Stimulated activated CD8-positive, alpha-beta memory T cell treated with anti-CD3 and anti-CD28 coated beads, Interleukin-12 subunit alpha, Interleukin-12 subunit beta, amount 100 ng/mL, for 24 hours (primary cell): ENCODE data around the gene UBE2E2.

Experiments used
- DNase-seq: peaks from one replicate; pipeline ENCODE4 v3.0.0-alpha.2; 2020; ENCODE audit errors: extremely low read depth

The UBE2E2 gene

GRCh38 chr3:23537101-23537551 lies 334.0 kb downstream of the UBE2E2 start:
- DNase-seq, result no peak

DNA sequence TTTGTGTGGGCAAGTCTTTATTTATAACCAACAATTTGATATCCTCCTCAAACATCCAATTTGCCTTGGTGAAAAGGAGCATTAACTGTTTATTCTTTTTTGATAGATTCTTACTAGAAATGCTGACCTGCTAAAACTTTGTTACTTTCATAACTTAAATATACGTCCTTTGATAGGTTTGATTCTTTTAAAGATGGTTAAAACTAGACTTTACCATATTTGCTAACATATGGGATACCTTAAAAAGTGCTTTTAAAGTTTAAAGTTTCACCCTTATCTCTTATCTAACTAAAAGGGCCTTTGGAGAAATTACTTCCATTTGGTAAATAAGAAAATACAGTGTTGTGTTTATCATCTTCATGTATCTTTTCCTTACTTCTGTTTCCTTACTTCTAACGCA lies 336.1 kb downstream of the UBE2E2 start:
- DNase-seq, result no peak

- DNase-seq, result no peak
These were observed 337.5 kb downstream of the UBE2E2 start for GRCh38 chr3:23540600-23540999.

DNA sequence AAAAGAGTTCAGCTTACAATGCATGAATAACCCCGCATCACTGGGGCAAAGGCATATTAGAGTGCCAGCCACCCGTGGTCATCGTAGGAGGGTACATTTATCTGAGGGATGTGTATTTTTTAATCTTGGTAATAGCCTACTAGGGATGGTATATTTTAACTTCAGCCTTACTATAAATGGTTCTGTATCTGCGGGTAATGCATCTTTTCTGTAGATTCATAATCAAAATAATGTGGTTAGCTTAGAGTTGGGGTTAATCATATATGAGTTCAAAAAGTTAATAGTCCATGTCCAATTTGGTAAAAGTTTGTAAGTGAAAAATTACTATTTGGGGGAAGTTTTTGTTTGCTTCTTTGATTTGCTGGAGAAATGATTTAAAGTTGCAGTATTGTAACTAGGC lies 339.0 kb downstream of the UBE2E2 start:
- DNase-seq, result no peak

DNA sequence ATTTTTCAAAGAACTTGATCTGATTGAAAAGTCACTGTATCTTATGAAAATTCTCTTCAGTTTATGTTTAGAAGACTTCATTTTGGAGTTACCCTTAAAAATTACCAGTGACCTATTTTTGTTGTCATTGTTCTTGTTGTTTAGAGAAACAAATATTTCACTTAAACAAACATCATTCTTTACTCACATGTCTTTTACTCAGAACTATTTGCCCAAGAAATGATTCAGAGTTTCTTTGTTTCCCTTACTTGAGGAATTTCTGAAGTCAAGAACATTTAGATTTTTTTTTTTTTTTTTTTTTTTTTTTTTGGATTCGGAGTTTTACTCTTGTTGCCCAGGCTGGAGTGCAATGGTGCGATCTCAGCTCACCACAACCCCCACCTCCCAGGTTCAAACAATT lies 343.1 kb downstream of the UBE2E2 start:
- no peak for DNase-seq

GRCh38 chr3:23547905-23548650 lies 345.0 kb downstream of the UBE2E2 start:
- no peak for DNase-seq

- no peak for DNase-seq
These were observed 345.6 kb downstream of the UBE2E2 start for GRCh38 chr3:23548706-23549105.

DNA sequence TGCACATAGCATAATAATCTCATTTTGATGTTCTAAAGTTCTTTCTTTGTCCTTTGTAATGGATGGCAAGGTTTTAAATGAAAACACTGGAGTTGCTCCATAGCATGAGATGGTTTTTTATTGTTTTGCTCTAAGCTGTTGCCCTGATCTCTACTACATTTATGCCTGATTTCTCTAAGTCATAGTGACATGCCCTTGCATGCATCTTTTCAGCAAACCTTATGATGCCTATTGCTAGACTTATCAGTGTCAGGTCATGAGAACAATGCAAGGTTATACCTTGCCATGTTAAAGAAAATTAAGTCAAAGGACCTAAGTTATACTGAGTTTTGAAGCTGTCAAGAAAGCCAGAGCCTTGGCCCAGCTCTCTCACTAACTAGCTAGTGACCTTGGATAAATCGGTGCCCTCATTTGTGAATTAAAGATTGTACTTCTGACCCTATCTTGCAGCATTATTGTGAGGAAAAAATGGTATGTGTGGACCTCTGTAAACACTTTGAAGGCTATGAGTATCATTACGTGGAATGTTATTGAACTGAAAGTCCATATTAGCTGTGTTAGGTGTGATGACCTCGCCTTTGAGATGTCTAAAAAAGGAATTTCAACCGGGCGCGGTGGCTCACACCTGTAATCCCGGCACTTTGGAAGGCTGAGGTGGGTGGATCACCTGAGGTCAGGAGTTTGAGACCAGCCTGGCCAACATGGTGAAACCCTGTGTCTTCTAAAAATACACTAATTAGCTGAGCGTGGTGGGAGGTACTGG lies 346.2 kb downstream of the UBE2E2 start:
- DNase-seq, result no peak

DNA sequence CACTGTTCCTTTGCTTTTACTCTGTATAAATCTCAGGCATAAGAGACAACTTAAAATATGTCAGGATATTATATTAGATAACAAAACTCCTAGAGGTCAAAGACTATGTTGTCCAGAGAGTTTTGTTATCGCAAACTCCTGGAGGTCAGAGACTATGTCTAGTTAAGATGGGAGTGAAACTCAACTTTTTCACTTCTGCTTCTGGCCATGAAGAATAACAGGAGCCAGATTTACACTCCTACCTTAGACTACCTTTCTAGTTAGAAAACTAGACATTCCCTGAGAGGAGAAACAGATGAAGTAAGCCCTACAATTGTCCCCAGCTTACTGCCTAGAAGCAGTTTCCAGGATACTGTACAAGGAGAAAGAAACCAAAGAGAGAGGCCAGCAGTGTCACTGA lies 347.3 kb downstream of the UBE2E2 start:
- DNase-seq, result no peak

- DNase-seq, result no peak
These were observed 349.4 kb downstream of the UBE2E2 start for GRCh38 chr3:23552506-23552905.

- DNase-seq, result no peak
These were observed 350.2 kb downstream of the UBE2E2 start for GRCh38 chr3:23553353-23553752.

DNA sequence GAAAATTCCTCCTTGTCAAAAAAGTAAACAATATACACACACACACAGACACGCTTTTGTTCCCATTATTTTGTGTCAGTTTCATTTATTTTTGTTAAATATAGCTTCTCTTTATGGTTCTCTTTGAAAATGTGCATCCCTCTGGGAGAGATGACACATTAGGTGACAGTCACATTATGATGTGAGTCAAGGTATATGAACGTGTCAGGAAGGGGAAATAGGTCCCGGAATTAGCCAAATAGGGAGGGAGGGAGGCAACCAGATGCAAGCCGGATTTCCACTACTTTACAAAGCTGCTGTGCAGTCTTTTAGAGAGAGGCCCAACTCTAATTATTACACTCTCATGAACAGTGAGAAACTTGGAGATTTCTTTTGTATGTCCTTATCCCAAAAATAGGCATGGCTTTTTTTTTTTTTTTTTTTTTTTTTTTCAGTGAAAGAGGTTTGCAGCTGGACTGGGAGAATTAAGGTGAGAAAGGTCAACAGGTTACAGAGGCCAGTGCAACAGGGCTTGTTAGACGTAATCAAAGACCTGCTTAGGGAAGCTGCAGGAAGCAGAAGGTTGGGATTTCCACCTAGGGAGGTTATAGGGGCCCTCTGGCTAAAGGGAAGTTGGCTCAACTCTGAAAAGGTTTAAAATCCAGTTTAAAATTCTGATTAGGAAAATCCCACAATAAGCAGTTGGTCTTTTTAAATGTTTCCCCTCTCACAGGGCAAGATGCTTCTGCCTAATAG lies 362.1 kb downstream of the UBE2E2 start:
- no peak for DNase-seq

DNA sequence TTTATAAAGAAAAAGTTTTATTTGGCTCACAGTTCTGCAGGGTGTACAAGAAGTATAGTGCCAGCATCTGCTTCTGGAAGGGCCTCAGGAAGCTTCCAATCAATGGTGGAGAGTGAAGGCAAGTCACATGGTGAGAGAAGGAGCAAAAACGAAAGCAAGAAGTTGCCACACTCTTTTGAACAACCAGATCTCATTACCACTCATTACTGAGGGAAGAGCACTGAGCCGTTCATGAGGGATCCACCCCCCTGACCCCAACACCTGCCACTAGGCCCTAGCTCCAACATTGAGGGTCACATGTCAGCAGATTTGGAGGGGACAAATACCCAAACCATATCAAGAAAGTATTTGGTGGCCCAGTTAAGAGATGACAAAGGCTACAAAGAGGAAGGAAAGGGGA lies 363.4 kb downstream of the UBE2E2 start:
- no peak for DNase-seq

- no peak for DNase-seq
These were observed 364.8 kb downstream of the UBE2E2 start for GRCh38 chr3:23567917-23568316.

GRCh38 chr3:23573827-23574226 lies 370.7 kb downstream of the UBE2E2 start:
- no peak for DNase-seq

- no peak for DNase-seq
These were observed 371.7 kb downstream of the UBE2E2 start for GRCh38 chr3:23574822-23575315.

- no peak for DNase-seq
These were observed 372.6 kb downstream of the UBE2E2 start for GRCh38 chr3:23575697-23576096.

DNA sequence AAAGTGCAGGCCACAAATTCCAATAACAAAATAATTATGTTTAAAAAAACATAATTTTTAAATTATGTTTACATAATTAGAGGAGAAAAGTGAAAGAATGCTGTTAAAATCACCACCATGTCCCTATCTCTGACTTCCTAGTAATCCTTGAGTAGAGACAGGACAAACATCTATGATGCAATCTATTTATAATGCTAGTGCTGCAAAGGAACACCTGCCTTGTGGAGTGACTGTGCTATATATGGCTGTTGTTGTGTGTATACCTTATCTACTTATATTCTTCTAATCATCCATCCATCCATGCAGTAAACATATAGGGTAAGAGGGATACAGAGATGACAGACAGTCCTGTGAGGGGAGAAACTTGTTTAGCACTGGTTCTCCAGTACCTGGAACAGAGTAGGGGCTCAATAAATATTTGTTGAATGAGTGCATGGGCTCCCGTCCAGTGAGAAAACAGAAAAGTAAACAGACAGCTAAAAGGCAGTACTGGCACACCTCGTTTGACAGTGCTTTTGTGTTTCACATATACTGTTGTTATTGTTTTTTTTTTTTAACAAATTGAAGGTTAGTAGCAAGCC lies 373.3 kb downstream of the UBE2E2 start:
- no peak for DNase-seq

DNA sequence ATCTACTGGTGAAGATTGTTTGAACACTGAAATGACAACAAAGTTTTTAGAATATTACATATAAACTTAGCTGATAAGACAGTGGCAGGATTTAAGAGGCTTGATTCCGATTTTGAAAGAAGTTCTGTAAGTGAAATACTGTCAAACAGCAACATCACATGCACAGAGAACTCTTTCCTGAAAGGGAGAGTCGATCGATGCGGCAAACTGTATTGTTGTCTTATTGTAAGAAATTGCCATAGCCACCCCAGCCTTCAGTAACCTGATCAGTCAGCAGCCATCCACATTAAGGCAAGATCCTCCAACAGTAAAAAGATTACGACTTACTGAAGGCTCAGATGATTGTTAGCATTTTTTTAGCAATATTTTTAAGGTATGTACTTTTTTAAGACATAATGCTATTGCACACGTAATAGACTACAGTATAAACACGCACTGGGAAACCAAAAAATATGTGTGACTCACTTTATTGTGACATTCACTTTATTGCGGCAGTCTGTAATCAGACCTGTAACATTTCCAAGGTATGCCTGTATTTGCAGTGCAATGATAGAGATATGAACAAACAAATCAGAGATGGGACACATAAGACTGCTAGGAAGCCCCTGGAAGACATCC lies 377.1 kb downstream of the UBE2E2 start:
- DNase-seq, result no peak

GRCh38 chr3:23583980-23584740 lies 381.0 kb downstream of the UBE2E2 start:
- no peak for DNase-seq

GRCh38 chr3:23587513-23587912 lies 384.4 kb downstream of the UBE2E2 start:
- no peak for DNase-seq
